Activated CD4-positive, alpha-beta memory T cell treated with anti-CD3 and anti-CD28 coated beads for 36 hours (primary cell): ENCODE results near the gene CT45A10. TPM values are rescaled to one million over a fixed set of nuclear protein-coding genes. Genes with fewer than 3 reads are reported as not detected.
"Not testable (repeated sequence)": the region's sequence is repeated elsewhere in the genome, so short reads cannot be mapped to it uniquely, and the experiment has no call there.

Source experiments
- CTCF ChIA-PET: fragments of 350-600 bp; sonication (Branson Sonifier 250); formaldehyde crosslinking; loops from one replicate; lab custom pipeline; 2021; ENCODE audit warnings: antibody characterized with exemption, inconsistent platforms; lab: Charles Lee
- POLR2A ChIA-PET: fragments of 350-600 bp; sonication (Branson Sonifier 250); formaldehyde crosslinking; loops from one replicate; lab custom pipeline; 2021; ENCODE audit warnings: antibody characterized with exemption; lab: Charles Lee
- DNase-seq: peaks from one replicate; pipeline ENCODE4 v3.0.0-alpha.2; 2020
- H3K27ac Mint-ChIP-seq: one replicate; pipeline ENCODE4 v1.8.0; 2021; ENCODE audit warnings: mixed read lengths
- H3K27me3 Mint-ChIP-seq: one replicate; pipeline ENCODE4 v1.8.0; 2021; ENCODE audit warnings: mixed read lengths
- H3K36me3 Mint-ChIP-seq: one replicate; pipeline ENCODE4 v1.8.0; 2021; ENCODE audit warnings: mixed read lengths
- H3K4me1 Mint-ChIP-seq: one replicate; pipeline ENCODE4 v1.8.0; 2021; ENCODE audit warnings: low read depth, mixed read lengths
- H3K4me3 Mint-ChIP-seq: one replicate; pipeline ENCODE4 v1.8.0; 2021; ENCODE audit warnings: mild to moderate bottlenecking, mixed read lengths
- H3K9me3 Mint-ChIP-seq: one replicate; pipeline ENCODE4 v1.8.0; 2021; ENCODE audit warnings: mixed read lengths
- intact Hi-C: fragments of 100-400 bp; cut with micrococcal nuclease; formaldehyde crosslinking; loops from one replicate; pipeline ENCODE4 v1.15.1; 2023
- total RNA-seq, 2 experiments: library from RNA; stranded (reverse); gene quantifications; one replicate each; pipeline ENCODE4 v1.2.3, GENCODE V29; 2021

Gene CT45A10
- total RNA-seq: not detected

GRCh38 chrX:135893294-135893817 lies at the start of gene CT45A10, which contains the start of gene SAGE1:
CT45A10 (minus strand) TSS chrX:135893444; CDS start chrX:135885344, 8,100 bp downstream.
SAGE1 (plus strand) TSS chrX:135893716; CDS start chrX:135896243, 2,527 bp downstream.
- Mint-ChIP-seq H3K36me3 (no peaks in the 10 kb centered on the region), H3K4me3 (no peak within 1 kb of the TSS), H3K27ac (no peak within 1 kb of the TSS), H3K27me3 (no peaks in the 10 kb centered on the region), H3K4me1 (no peaks in the 10 kb centered on the region), H3K9me3 (no peaks in the 10 kb centered on the region)
- POLR2A ChIA-PET: no interaction called here
- intact Hi-C loops: no loop called here
- CTCF ChIA-PET: no interaction called here
- DNase-seq: no peak

GRCh38 chrX:135931644-135932487 lies 38.6 kb upstream of the CT45A10 start:
- DNase-seq: peak; percentile 45
- intact Hi-C loops: no loop called here
- ChIA-PET CTCF (interaction anchor here (0.6 to 2.6 kb wide), 6 partner anchors 9 to 192 kb away, joined by 3 to 10 read pairs (median 4); no protein-coding TSS in a partner anchor), POLR2A (no interaction called here)
- no peaks in the 10 kb centered on the region for H3K27me3 Mint-ChIP-seq
- no peaks in the 10 kb centered on the region for H3K36me3 Mint-ChIP-seq
- H3K4me1 Mint-ChIP-seq: no peaks in the 10 kb centered on the region
- no peak overlapping the region for H3K27ac Mint-ChIP-seq
- H3K9me3 Mint-ChIP-seq: no peaks in the 10 kb centered on the region
- H3K4me3 Mint-ChIP-seq: no peak overlapping the region

GRCh38 chrX:135927897-135928296 lies 34.7 kb upstream of the CT45A10 start:
- ChIA-PET CTCF (no interaction called here), POLR2A (no interaction called here)
- Mint-ChIP-seq H3K27me3 (no peaks in the 10 kb centered on the region), H3K4me1 (no peaks in the 10 kb centered on the region), H3K4me3 (no peak overlapping the region), H3K36me3 (no peaks in the 10 kb centered on the region), H3K9me3 (no peaks in the 10 kb centered on the region), H3K27ac (no peak overlapping the region)
- DNase-seq: no peak
- intact Hi-C loops: no loop called here

- DNase-seq: no peak
- POLR2A ChIA-PET: no interaction called here
- intact Hi-C loops: no loop called here
- no peak overlapping the region for H3K4me3 Mint-ChIP-seq
- H3K27ac Mint-ChIP-seq: no peak overlapping the region
- CTCF ChIA-PET: interaction anchor here (0.9 kb wide), 1 partner anchor 9 kb away, joined by 3 read pairs; no protein-coding TSS in a partner anchor
- H3K27me3 Mint-ChIP-seq: no peaks in the 10 kb centered on the region
- H3K9me3 Mint-ChIP-seq: no peaks in the 10 kb centered on the region
- H3K4me1 Mint-ChIP-seq: no peaks in the 10 kb centered on the region
- H3K36me3 Mint-ChIP-seq: no peaks in the 10 kb centered on the region
Observed at GRCh38 chrX:135923353-135923752, 30.1 kb upstream of the CT45A10 start.

GRCh38 chrX:135920516-135920915 lies 27.3 kb upstream of the CT45A10 start:
- DNase-seq, H3K27ac Mint-ChIP-seq, H3K4me1 Mint-ChIP-seq, POLR2A ChIA-PET, H3K4me3 Mint-ChIP-seq, H3K27me3 Mint-ChIP-seq, H3K9me3 Mint-ChIP-seq, H3K36me3 Mint-ChIP-seq, intact Hi-C loops: not testable (repeated sequence)
- CTCF ChIA-PET: interaction anchor here (2.8 kb wide), 1 partner anchor 11 kb away, joined by 10 read pairs; no protein-coding TSS in a partner anchor

GRCh38 chrX:135914404-135914803 lies 21.2 kb upstream of the CT45A10 start:
- CTCF ChIA-PET: no interaction called here
- no peaks in the 10 kb centered on the region for H3K9me3 Mint-ChIP-seq
- H3K27ac Mint-ChIP-seq: no peak overlapping the region
- H3K4me1 Mint-ChIP-seq: no peaks in the 10 kb centered on the region
- POLR2A ChIA-PET: no interaction called here
- H3K36me3 Mint-ChIP-seq: no peaks in the 10 kb centered on the region
- DNase-seq: no peak
- no peak overlapping the region for H3K4me3 Mint-ChIP-seq
- intact Hi-C loops: no loop called here
- no peaks in the 10 kb centered on the region for H3K27me3 Mint-ChIP-seq

GRCh38 chrX:135910251-135910650 lies 17.0 kb upstream of the CT45A10 start:
- POLR2A ChIA-PET: no interaction called here
- no peaks in the 10 kb centered on the region for H3K27me3 Mint-ChIP-seq
- H3K36me3 Mint-ChIP-seq: no peaks in the 10 kb centered on the region
- H3K27ac Mint-ChIP-seq: no peak overlapping the region
- CTCF ChIA-PET: no interaction called here
- no peak overlapping the region for H3K4me3 Mint-ChIP-seq
- intact Hi-C loops: no loop called here
- no peak for DNase-seq
- no peaks in the 10 kb centered on the region for H3K9me3 Mint-ChIP-seq
- no peaks in the 10 kb centered on the region for H3K4me1 Mint-ChIP-seq

- Mint-ChIP-seq H3K27ac (no peak overlapping the region), H3K36me3 (no peaks in the 10 kb centered on the region), H3K27me3 (no peaks in the 10 kb centered on the region), H3K4me1 (no peaks in the 10 kb centered on the region), H3K4me3 (no peak overlapping the region), H3K9me3 (no peaks in the 10 kb centered on the region)
- no peak for DNase-seq
- ChIA-PET POLR2A (no interaction called here), CTCF (no interaction called here)
- intact Hi-C loops: no loop called here
Observed at GRCh38 chrX:135892781-135893180, 463 bp downstream of the CT45A10 start.

- no peaks in the 10 kb centered on the region for H3K4me1 Mint-ChIP-seq
- H3K9me3 Mint-ChIP-seq: no peaks in the 10 kb centered on the region
- intact Hi-C loops: no loop called here
- POLR2A ChIA-PET: no interaction called here
- H3K4me3 Mint-ChIP-seq: no peak overlapping the region
- H3K27ac Mint-ChIP-seq: no peak overlapping the region
- no peaks in the 10 kb centered on the region for H3K27me3 Mint-ChIP-seq
- CTCF ChIA-PET: interaction anchor here (1.4 kb wide), 1 partner anchor 41 kb away, joined by 3 read pairs; no protein-coding TSS in a partner anchor
- H3K36me3 Mint-ChIP-seq: no peaks in the 10 kb centered on the region
- no peak for DNase-seq
Observed at GRCh38 chrX:135890087-135890585, 3.1 kb downstream of the CT45A10 start.

GRCh38 chrX:135888976-135889375 lies 4.3 kb downstream of the CT45A10 start:
- H3K36me3 Mint-ChIP-seq, H3K27ac Mint-ChIP-seq, H3K4me1 Mint-ChIP-seq, intact Hi-C loops, H3K4me3 Mint-ChIP-seq, H3K27me3 Mint-ChIP-seq, CTCF ChIA-PET, POLR2A ChIA-PET, H3K9me3 Mint-ChIP-seq: not testable (repeated sequence)
- peak; percentile 60 for DNase-seq

GRCh38 chrX:135888230-135888629 lies 5.0 kb downstream of the CT45A10 start:
- H3K9me3 Mint-ChIP-seq, DNase-seq, POLR2A ChIA-PET, H3K27ac Mint-ChIP-seq, intact Hi-C loops, H3K4me3 Mint-ChIP-seq, H3K36me3 Mint-ChIP-seq, CTCF ChIA-PET, H3K4me1 Mint-ChIP-seq, H3K27me3 Mint-ChIP-seq: not testable (repeated sequence)

GRCh38 chrX:135882741-135883140 lies 10.5 kb downstream of the CT45A10 start:
- H3K4me3 Mint-ChIP-seq, intact Hi-C loops, H3K9me3 Mint-ChIP-seq, H3K36me3 Mint-ChIP-seq, H3K27me3 Mint-ChIP-seq, POLR2A ChIA-PET, DNase-seq, H3K27ac Mint-ChIP-seq, CTCF ChIA-PET, H3K4me1 Mint-ChIP-seq: not testable (repeated sequence)
